Astrocyte of the cerebellum (primary cell): ENCODE data around the gene DOCK1.

Experiments used
- DNase-seq: peaks from one replicate; pipeline ENCODE4 v3.0.0-alpha.2; 2011; ENCODE audit warnings: low read depth
- H3K4me3 ChIP-seq: 2 replicates; pipeline ENCODE4 v1.5.1; 2011; ENCODE audit warnings: mild to moderate bottlenecking, low read depth, low read length, moderate library complexity
- CTCF ChIP-seq: IDR thresholded peaks from 2 replicates; pipeline ENCODE4 v1.5.1; 2012; ENCODE audit warnings: low read length, low read depth, moderate library complexity, mild to moderate bottlenecking; ENCODE audit errors: missing control alignments
- in situ Hi-C: cut with HindIII; loops from 2 replicates; pipeline ENCODE4 v1.10.0; 2017; ENCODE audit warnings: low sequenced_read_pairs

Gene DOCK1

DNA sequence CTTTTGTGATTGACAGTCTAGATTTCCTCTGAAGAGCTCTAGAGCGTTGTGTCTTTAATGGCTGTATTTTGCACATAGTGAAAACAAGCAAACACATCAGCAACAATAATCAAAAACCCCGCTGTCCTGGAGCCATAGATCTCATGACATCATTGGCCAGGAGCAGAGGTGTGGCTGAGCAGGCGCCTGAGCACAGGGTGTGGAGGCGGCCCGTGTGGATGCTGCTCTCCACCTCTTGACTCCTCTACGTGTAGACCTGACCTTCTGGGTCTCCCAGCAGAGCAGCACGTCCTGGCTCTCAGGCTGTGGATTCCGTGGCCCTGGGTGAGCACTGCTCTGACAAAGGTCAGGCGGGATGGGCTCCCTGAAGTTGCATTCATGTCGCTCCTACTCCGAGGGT lies 354.1 kb downstream of the DOCK1 start:
- DNase-seq: no peak
- no peak for TF ChIP-seq CTCF
- in situ Hi-C loops: no loop called here
- no peak overlapping the region for H3K4me3 ChIP-seq

DNA sequence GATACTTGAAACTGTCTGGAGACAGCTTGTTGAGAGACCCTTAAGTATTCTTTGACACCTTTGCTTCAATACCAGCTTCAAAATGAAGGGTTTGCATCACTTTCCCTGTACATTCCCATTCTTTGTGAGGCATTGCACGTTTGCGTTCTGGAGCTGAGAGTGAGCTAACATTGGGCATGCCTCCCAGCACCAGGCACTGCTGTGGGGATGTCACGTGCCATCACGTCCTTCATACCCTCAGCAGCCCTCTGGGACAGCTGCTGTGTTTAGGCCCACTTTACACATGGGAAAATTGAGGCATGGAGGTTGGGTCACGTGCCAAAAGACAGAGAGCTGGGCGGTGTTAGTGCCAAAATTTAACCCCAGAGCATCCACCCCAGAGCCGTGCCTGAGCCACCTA lies 357.4 kb downstream of the DOCK1 start:
- in situ Hi-C loops: no loop called here
- no peak for TF ChIP-seq CTCF
- H3K4me3 ChIP-seq: no peak overlapping the region

GRCh38 chr10:127265288-127265687 lies 360.1 kb downstream of the DOCK1 start:
- no peak for TF ChIP-seq CTCF
- in situ Hi-C loops: no loop called here
- no peak overlapping the region for H3K4me3 ChIP-seq
- DNase-seq: no peak

More for the DNA sequence above, 357.4 kb downstream of the DOCK1 start:
- no peak for DNase-seq

- H3K4me3 ChIP-seq: no peak overlapping the region
- no peak for TF ChIP-seq CTCF
- in situ Hi-C loops: no loop called here
- no peak for DNase-seq
These were observed 361.2 kb downstream of the DOCK1 start for GRCh38 chr10:127266431-127266830.

DNA sequence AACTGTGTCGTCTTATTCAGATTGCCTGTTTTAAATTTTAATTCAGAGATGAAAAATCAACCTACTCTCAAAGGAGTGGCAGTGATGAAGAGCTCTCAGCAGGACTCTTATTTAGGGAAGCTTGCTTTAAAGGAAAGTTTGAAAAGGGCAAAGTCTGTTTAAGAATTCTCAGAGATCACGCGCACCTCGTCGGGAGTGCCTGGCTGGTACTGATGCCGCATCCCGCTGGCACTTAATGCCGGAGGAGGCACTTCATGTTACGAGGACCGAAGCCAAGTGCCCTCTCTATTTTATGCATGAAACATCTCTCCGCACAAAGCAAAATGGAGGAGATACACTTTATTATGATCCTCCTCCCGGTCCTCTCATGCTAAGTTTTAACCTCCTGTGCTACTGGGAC lies 362.2 kb downstream of the DOCK1 start:
- no peak for DNase-seq
- in situ Hi-C loops: no loop called here
- no peak for TF ChIP-seq CTCF
- H3K4me3 ChIP-seq: no peak overlapping the region

GRCh38 chr10:127272076-127272475 lies 366.8 kb downstream of the DOCK1 start:
- TF ChIP-seq CTCF: no peak
- in situ Hi-C loops: no loop called here

GRCh38 chr10:127275272-127275671 lies 370.0 kb downstream of the DOCK1 start:
- no peak for TF ChIP-seq CTCF
- DNase-seq: no peak
- in situ Hi-C loops: no loop called here
- no peak overlapping the region for H3K4me3 ChIP-seq

More at GRCh38 chr10:127272076-127272475, 366.8 kb downstream of the DOCK1 start:
- no peak overlapping the region for H3K4me3 ChIP-seq
- no peak for DNase-seq
